ENCODE data around the gene BLM.

- TF ChIP-seq USF2 (IDR thresholded peaks at IDR 0.05; ENCODE audit: low read depth, low read length) (no peak), USF2 (CRISPR knock-in tag; IDR thresholded peaks at IDR 0.05; ENCODE audit: borderline replicate concordance) (no peak), ZBTB34 (CRISPR knock-in tag; IDR thresholded peaks at IDR 0.05) (no peak), BRCA1 (CRISPR knock-in tag; IDR thresholded peaks at IDR 0.05) (no peak), YY1 (IDR thresholded peaks at IDR 0.05; ENCODE audit: insufficient read depth, insufficient replicate concordance, low read depth, low read length) (no peak), ZNF121 (CRISPR knock-in tag; IDR thresholded peaks at IDR 0.05) (no peak), MAZ (IDR thresholded peaks at IDR 0.05; ENCODE audit: borderline replicate concordance, low read depth, low read length) (no peak), MAZ (CRISPR knock-in tag; IDR thresholded peaks at IDR 0.05; ENCODE audit: low read depth) (no peak), ZBTB49 (CRISPR knock-in tag; IDR thresholded peaks at IDR 0.05; ENCODE audit: borderline replicate concordance) (no peak)
Measured at GRCh38 chr15:90681480-90681879, 35.7 kb upstream of the BLM start.

Measured in HepG2 (cell line).